ENCODE results near the gene RXFP3.
"Not testable (repeated sequence)": the region's sequence is repeated elsewhere in the genome, so short reads cannot be mapped to it uniquely, and the experiment has no call there.

RXFP3 gene

GRCh38 chr5:33936381-33937016 is at the start of gene RXFP3:
TSS of gene RXFP3 (plus strand) at chr5:33936386. CDS start at chr5:33936741, 355 bp downstream.
- no peak within 1 kb of the TSS for H3K27ac Mint-ChIP-seq
- H3K9me3 Mint-ChIP-seq = no peaks in the 10 kb centered on the region
- DNase-seq (no peak), ATAC-seq (no peak)
- H3K27me3 Mint-ChIP-seq = peaks cover 43% of the 10 kb centered on the region
- no peak within 1 kb of the TSS for H3K4me3 Mint-ChIP-seq
- no peaks in the 10 kb centered on the region for H3K4me1 Mint-ChIP-seq
- H3K36me3 Mint-ChIP-seq (ENCODE audit: low read depth) = no peaks in the 10 kb centered on the region

GRCh38 chr5:33887268-33887667 is 48.9 kb upstream of the RXFP3 start:
- H3K27ac Mint-ChIP-seq = no peak overlapping the region
- H3K9me3 Mint-ChIP-seq = no peaks in the 10 kb centered on the region
- H3K27me3 Mint-ChIP-seq = peaks cover 25% of the 10 kb centered on the region
- H3K4me3 Mint-ChIP-seq = no peak overlapping the region
- ATAC-seq (no peak), DNase-seq (no peak)
- no peaks in the 10 kb centered on the region for H3K36me3 Mint-ChIP-seq (ENCODE audit: low read depth)
- no peaks in the 10 kb centered on the region for H3K4me1 Mint-ChIP-seq

- Mint-ChIP-seq H3K27ac (no peak overlapping the region), H3K27me3 (peaks cover 36% of the 10 kb centered on the region), H3K4me3 (no peak overlapping the region), H3K36me3 (ENCODE audit: low read depth) (no peaks in the 10 kb centered on the region), H3K4me1 (no peaks in the 10 kb centered on the region), H3K9me3 (no peaks in the 10 kb centered on the region)
- no peak for ATAC-seq
- no peak for DNase-seq
These were observed 47.6 kb upstream of the RXFP3 start for GRCh38 chr5:33888587-33888986.

- no peak for DNase-seq
- no peak overlapping the region for H3K4me3 Mint-ChIP-seq
- H3K36me3 Mint-ChIP-seq (ENCODE audit: low read depth) = no peaks in the 10 kb centered on the region
- H3K4me1 Mint-ChIP-seq = no peaks in the 10 kb centered on the region
- H3K27me3 Mint-ChIP-seq = peaks cover 43% of the 10 kb centered on the region
- no peak overlapping the region for H3K27ac Mint-ChIP-seq
- ATAC-seq = no peak
- no peaks in the 10 kb centered on the region for H3K9me3 Mint-ChIP-seq
These were observed 45.8 kb upstream of the RXFP3 start for GRCh38 chr5:33890131-33891032.

GRCh38 chr5:33891446-33891787 is 44.8 kb upstream of the RXFP3 start:
- Mint-ChIP-seq H3K4me3 (peak overlapping the region; percentile 29), H3K27ac (no peak overlapping the region)

GRCh38 chr5:33891788-33892619 is 44.2 kb upstream of the RXFP3 start, which contains the start of gene ADAMTS12:
TSS of gene ADAMTS12 (minus strand) at chr5:33891990. CDS start at chr5:33891856, 134 bp downstream.
- Mint-ChIP-seq H3K4me1 (no peaks in the 10 kb centered on the region), H3K36me3 (ENCODE audit: low read depth) (no peaks in the 10 kb centered on the region), H3K9me3 (peaks cover 8% of the 10 kb centered on the region), H3K27ac (no peak within 1 kb of the TSS), H3K27me3 (peaks cover 44% of the 10 kb centered on the region), H3K4me3 (peak within 1 kb of the TSS; percentile 29)
- ATAC-seq (no peak), DNase-seq (peak; percentile 2)

More at GRCh38 chr5:33891446-33891787, 44.8 kb upstream of the RXFP3 start:
- ATAC-seq (no peak), DNase-seq (no peak)
- no peaks in the 10 kb centered on the region for H3K36me3 Mint-ChIP-seq (ENCODE audit: low read depth)
- peaks cover 43% of the 10 kb centered on the region for H3K27me3 Mint-ChIP-seq
- H3K4me1 Mint-ChIP-seq = no peaks in the 10 kb centered on the region
- H3K9me3 Mint-ChIP-seq = peaks cover 3% of the 10 kb centered on the region

GRCh38 chr5:33892620-33893137 is 43.5 kb upstream of the RXFP3 start:
- Mint-ChIP-seq H3K36me3 (ENCODE audit: low read depth) (no peaks in the 10 kb centered on the region), H3K27ac (no peak overlapping the region), H3K4me3 (no peak overlapping the region), H3K27me3 (peaks cover 39% of the 10 kb centered on the region), H3K9me3 (peaks cover 8% of the 10 kb centered on the region), H3K4me1 (no peaks in the 10 kb centered on the region)
- no peak for ATAC-seq
- DNase-seq = no peak

GRCh38 chr5:33894566-33894965 is 41.6 kb upstream of the RXFP3 start:
- Mint-ChIP-seq H3K36me3 (ENCODE audit: low read depth) (no peaks in the 10 kb centered on the region), H3K9me3 (peaks cover 8% of the 10 kb centered on the region), H3K27me3 (peaks cover 38% of the 10 kb centered on the region), H3K4me3 (no peak overlapping the region), H3K27ac (no peak overlapping the region), H3K4me1 (no peaks in the 10 kb centered on the region)
- DNase-seq (no peak), ATAC-seq (no peak)

GRCh38 chr5:33901156-33901555 is 35.0 kb upstream of the RXFP3 start:
- H3K36me3 Mint-ChIP-seq (ENCODE audit: low read depth) = no peaks in the 10 kb centered on the region
- no peak overlapping the region for H3K4me3 Mint-ChIP-seq
- no peaks in the 10 kb centered on the region for H3K4me1 Mint-ChIP-seq
- peaks cover 10% of the 10 kb centered on the region for H3K27me3 Mint-ChIP-seq
- H3K9me3 Mint-ChIP-seq = peaks cover 22% of the 10 kb centered on the region
- no peak overlapping the region for H3K27ac Mint-ChIP-seq
- ATAC-seq = no peak
- DNase-seq = no peak

- Mint-ChIP-seq H3K36me3 (ENCODE audit: low read depth) (no peaks in the 10 kb centered on the region), H3K9me3 (peaks cover 31% of the 10 kb centered on the region), H3K4me1 (no peaks in the 10 kb centered on the region), H3K4me3 (no peak overlapping the region), H3K27me3 (peaks cover 7% of the 10 kb centered on the region), H3K27ac (no peak overlapping the region)
- DNase-seq (no peak), ATAC-seq (no peak)
These were observed 33.1 kb upstream of the RXFP3 start for GRCh38 chr5:33903118-33903517.

GRCh38 chr5:33905381-33905780 is 30.8 kb upstream of the RXFP3 start:
- H3K4me1 Mint-ChIP-seq = no peaks in the 10 kb centered on the region
- no peak for ATAC-seq
- no peak overlapping the region for H3K27ac Mint-ChIP-seq
- peaks cover 31% of the 10 kb centered on the region for H3K9me3 Mint-ChIP-seq
- H3K27me3 Mint-ChIP-seq = peaks cover 4% of the 10 kb centered on the region
- no peaks in the 10 kb centered on the region for H3K36me3 Mint-ChIP-seq (ENCODE audit: low read depth)
- no peak for DNase-seq
- no peak overlapping the region for H3K4me3 Mint-ChIP-seq

GRCh38 chr5:33906248-33906647 is 29.9 kb upstream of the RXFP3 start:
- H3K4me1 Mint-ChIP-seq; ATAC-seq; DNase-seq; H3K4me3 Mint-ChIP-seq; H3K27me3 Mint-ChIP-seq; H3K27ac Mint-ChIP-seq; H3K36me3 Mint-ChIP-seq (ENCODE audit: low read depth): not testable (repeated sequence)
- H3K9me3 Mint-ChIP-seq = peaks cover 30% of the 10 kb centered on the region

GRCh38 chr5:33914844-33915243 is 21.3 kb upstream of the RXFP3 start:
- not testable (repeated sequence) for H3K4me1 Mint-ChIP-seq; H3K27me3 Mint-ChIP-seq; H3K4me3 Mint-ChIP-seq; H3K36me3 Mint-ChIP-seq (ENCODE audit: low read depth); DNase-seq; ATAC-seq; H3K27ac Mint-ChIP-seq
- H3K9me3 Mint-ChIP-seq = peaks cover 50% of the 10 kb centered on the region

- peaks cover 9% of the 10 kb centered on the region for H3K27me3 Mint-ChIP-seq
- peaks cover 35% of the 10 kb centered on the region for H3K9me3 Mint-ChIP-seq
- ATAC-seq (no peak), DNase-seq (no peak)
- H3K4me3 Mint-ChIP-seq = no peak overlapping the region
- no peaks in the 10 kb centered on the region for H3K36me3 Mint-ChIP-seq (ENCODE audit: low read depth)
- no peak overlapping the region for H3K27ac Mint-ChIP-seq
- no peaks in the 10 kb centered on the region for H3K4me1 Mint-ChIP-seq
These were observed 15.2 kb upstream of the RXFP3 start for GRCh38 chr5:33921002-33921401.

All from activated naive CD8-positive, alpha-beta T cell treated with anti-CD3 and anti-CD28 coated beads, Interleukin-2, amount 50 U/mL, for 24 hours (primary cell).